Type B pancreatic cell (in vitro differentiated cells): ENCODE measurements around the gene RASA1. TPM values are rescaled to one million over a fixed set of nuclear protein-coding genes. Genes with fewer than 3 reads are reported as not detected.

ENCODE experiments used
- DNase-seq: peaks from one replicate; pipeline ENCODE4 v3.0.0; 2021; ENCODE audit warnings: mixed read lengths; ENCODE audit not compliant: unreplicated experiment; ENCODE audit errors: extremely low spot score
- H3K27ac Mint-ChIP-seq: 2 replicates; pipeline ENCODE4 v1.8.0; 2021; ENCODE audit warnings: mild to moderate bottlenecking, mixed read lengths
- H3K27me3 Mint-ChIP-seq: 2 replicates; pipeline ENCODE4 v1.8.0; 2021; ENCODE audit warnings: mixed read lengths
- H3K36me3 Mint-ChIP-seq: 2 replicates; pipeline ENCODE4 v1.8.0; 2021; ENCODE audit warnings: mixed read lengths
- H3K4me1 Mint-ChIP-seq: one replicate; pipeline ENCODE4 v1.8.0; 2021; ENCODE audit warnings: mixed read lengths; ENCODE audit not compliant: unreplicated experiment
- H3K4me3 Mint-ChIP-seq: 2 replicates; pipeline ENCODE4 v1.8.0; 2021; ENCODE audit warnings: mild to moderate bottlenecking, mixed read lengths
- H3K9me3 Mint-ChIP-seq: 2 replicates; pipeline ENCODE4 v1.8.0; 2021; ENCODE audit warnings: mixed read lengths
- total RNA-seq: library from RNA; stranded (reverse); gene quantifications from 2 replicates; pipeline ENCODE4 v1.2.1, GENCODE V29; 2021; ENCODE audit warnings: low replicate concordance
- TF ChIP-seq, protein P1 (sequence below): fragments of 200-600 bp; sonication (generic); conservative IDR thresholded peaks from 2 replicates; pipeline ENCODE4 v1.5.0; 2021; ENCODE audit warnings: antibody characterized with exemption, mild to moderate bottlenecking

Gene RASA1
- total RNA-seq, 1 donor from 2014 or later: 33.0 TPM

- no peak overlapping the region for H3K27ac Mint-ChIP-seq
These were observed 54.7 kb downstream of the RASA1 start for GRCh38 chr5:87322381-87322780.

DNA sequence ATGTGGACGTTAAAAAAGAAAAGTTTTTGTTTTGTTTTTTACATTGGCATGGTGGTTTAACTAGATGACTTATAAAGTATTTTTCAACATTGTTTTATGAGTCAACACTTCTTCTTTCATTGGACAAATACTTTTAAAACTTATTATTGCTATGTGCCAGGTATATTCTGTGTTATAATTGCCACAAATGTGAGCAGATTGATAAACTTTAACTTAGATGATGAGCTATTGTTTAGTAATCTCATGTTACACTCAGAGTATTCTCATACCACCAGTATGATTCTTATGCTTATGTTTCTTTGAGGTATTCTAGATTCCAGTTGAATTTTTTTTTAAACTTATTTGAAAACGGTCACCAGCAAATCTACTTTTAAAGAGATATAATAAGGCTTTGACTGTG is 60.3 kb downstream of the RASA1 start:
- Mint-ChIP-seq H3K27ac (no peak overlapping the region), H3K4me3 (no peak overlapping the region), H3K27me3 (no peaks in the 10 kb centered on the region), H3K9me3 (no peaks in the 10 kb centered on the region), H3K36me3 (peaks cover 7% of the 10 kb centered on the region), H3K4me1 (peaks cover 6% of the 10 kb centered on the region)
- no peak for DNase-seq
- TF ChIP-seq, protein P1, sequence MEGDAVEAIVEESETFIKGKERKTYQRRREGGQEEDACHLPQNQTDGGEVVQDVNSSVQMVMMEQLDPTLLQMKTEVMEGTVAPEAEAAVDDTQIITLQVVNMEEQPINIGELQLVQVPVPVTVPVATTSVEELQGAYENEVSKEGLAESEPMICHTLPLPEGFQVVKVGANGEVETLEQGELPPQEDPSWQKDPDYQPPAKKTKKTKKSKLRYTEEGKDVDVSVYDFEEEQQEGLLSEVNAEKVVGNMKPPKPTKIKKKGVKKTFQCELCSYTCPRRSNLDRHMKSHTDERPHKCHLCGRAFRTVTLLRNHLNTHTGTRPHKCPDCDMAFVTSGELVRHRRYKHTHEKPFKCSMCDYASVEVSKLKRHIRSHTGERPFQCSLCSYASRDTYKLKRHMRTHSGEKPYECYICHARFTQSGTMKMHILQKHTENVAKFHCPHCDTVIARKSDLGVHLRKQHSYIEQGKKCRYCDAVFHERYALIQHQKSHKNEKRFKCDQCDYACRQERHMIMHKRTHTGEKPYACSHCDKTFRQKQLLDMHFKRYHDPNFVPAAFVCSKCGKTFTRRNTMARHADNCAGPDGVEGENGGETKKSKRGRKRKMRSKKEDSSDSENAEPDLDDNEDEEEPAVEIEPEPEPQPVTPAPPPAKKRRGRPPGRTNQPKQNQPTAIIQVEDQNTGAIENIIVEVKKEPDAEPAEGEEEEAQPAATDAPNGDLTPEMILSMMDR: no peak

More at GRCh38 chr5:87322381-87322780, 54.7 kb downstream of the RASA1 start:
- Mint-ChIP-seq H3K9me3 (peaks cover 11% of the 10 kb centered on the region), H3K4me1 (no peaks in the 10 kb centered on the region), H3K27me3 (no peaks in the 10 kb centered on the region), H3K4me3 (no peak overlapping the region), H3K36me3 (peaks cover 23% of the 10 kb centered on the region)
- no peak for DNase-seq
- TF ChIP-seq, protein P1: no peak

DNA sequence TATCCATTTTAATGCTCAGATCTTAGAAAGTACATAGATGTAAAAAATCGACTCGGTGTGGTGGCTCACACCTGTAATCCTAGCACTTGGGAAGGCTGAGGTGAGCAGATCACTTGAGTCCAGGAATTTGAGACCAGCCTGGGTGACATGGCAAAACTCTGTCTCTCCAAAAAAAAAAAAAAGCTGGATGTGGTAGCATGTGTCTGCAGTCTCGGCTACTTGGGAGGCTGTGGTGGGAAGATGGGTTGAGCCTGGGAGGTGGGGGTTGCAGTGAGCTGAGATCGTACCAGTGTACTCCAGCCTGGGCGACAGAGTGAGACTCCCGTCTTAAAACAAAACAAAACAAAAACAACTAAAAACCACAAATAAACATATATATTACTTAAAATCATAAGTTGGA is 61.4 kb downstream of the RASA1 start:
- TF ChIP-seq, protein P1: no peak
- no peaks in the 10 kb centered on the region for H3K27me3 Mint-ChIP-seq
- H3K27ac Mint-ChIP-seq: no peak overlapping the region
- H3K4me3 Mint-ChIP-seq: no peak overlapping the region
- peaks cover 6% of the 10 kb centered on the region for H3K4me1 Mint-ChIP-seq
- DNase-seq: no peak
- H3K36me3 Mint-ChIP-seq: peaks cover 13% of the 10 kb centered on the region
- no peaks in the 10 kb centered on the region for H3K9me3 Mint-ChIP-seq

DNA sequence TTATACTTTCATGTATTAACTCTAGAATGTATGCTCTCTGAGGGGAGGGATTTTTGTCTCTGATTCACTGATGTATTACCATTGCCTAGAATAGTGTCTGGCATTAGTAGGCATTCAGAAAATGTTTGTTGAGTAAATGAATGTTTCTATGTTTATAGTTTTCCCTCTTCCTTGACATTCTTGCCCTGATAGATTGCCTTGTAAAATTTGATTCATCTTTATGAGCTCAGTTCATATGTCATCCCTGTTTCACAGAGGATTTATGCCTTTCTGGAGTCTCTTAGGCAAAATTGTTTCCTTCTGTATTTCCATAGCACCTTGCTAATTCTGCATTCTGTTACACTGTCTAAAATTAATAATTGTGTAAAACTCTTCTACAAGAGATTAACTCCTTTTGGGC is 72.3 kb downstream of the RASA1 start:
- H3K27me3 Mint-ChIP-seq: no peaks in the 10 kb centered on the region
- no peaks in the 10 kb centered on the region for H3K4me1 Mint-ChIP-seq
- H3K27ac Mint-ChIP-seq: no peak overlapping the region
- no peak overlapping the region for H3K4me3 Mint-ChIP-seq
- no peak for DNase-seq
- peaks cover 46% of the 10 kb centered on the region for H3K36me3 Mint-ChIP-seq
- H3K9me3 Mint-ChIP-seq: no peaks in the 10 kb centered on the region
- TF ChIP-seq, protein P1: no peak

- no peaks in the 10 kb centered on the region for H3K27me3 Mint-ChIP-seq
- H3K4me3 Mint-ChIP-seq: no peak overlapping the region
- H3K9me3 Mint-ChIP-seq: no peaks in the 10 kb centered on the region
- no peak for DNase-seq
- H3K36me3 Mint-ChIP-seq: peaks cover 44% of the 10 kb centered on the region
- TF ChIP-seq, protein P1: no peak
- H3K27ac Mint-ChIP-seq: no peak overlapping the region
- H3K4me1 Mint-ChIP-seq: no peaks in the 10 kb centered on the region
These were observed 73.0 kb downstream of the RASA1 start for GRCh38 chr5:87340716-87341115.

DNA sequence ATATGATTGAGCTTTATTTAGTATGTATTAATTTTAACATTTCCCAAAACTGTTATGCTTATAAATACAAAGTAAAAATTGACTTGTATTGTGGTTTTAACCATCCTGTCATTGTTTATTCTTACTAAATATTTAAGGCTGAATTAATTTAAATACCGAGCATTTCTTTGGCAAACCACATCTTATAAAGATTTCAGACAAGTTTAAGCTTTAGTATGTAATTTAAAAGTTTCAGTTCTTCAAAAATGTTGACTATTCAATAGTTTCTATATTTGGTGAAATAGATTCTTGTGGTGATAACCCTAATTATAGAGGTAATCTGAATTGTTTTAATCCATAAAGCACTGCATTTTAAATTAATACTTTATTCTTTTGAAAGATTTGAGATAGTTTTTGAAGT is 79.6 kb downstream of the RASA1 start:
- no peak overlapping the region for H3K27ac Mint-ChIP-seq
- no peak for DNase-seq

More for the DNA sequence above, 79.6 kb downstream of the RASA1 start:
- Mint-ChIP-seq H3K27me3 (no peaks in the 10 kb centered on the region), H3K36me3 (peaks cover 21% of the 10 kb centered on the region), H3K4me1 (no peaks in the 10 kb centered on the region), H3K4me3 (no peak overlapping the region), H3K9me3 (no peaks in the 10 kb centered on the region)
- TF ChIP-seq, protein P1: no peak
